GM18511 (cell line): Measurements from ENCODE around the gene FADS3.
A peak's percentile ranks its signal among the peaks of the same experiment; 100 is the strongest.

ENCODE experiments used
- ATAC-seq: cut with Tn5 transposase; IDR thresholded peaks from one replicate; pipeline ENCODE4 v1.9.1; 2021; ENCODE audit warnings: mild to moderate bottlenecking, moderate library complexity; ENCODE audit not compliant: unreplicated experiment

FADS3 gene, protein sequence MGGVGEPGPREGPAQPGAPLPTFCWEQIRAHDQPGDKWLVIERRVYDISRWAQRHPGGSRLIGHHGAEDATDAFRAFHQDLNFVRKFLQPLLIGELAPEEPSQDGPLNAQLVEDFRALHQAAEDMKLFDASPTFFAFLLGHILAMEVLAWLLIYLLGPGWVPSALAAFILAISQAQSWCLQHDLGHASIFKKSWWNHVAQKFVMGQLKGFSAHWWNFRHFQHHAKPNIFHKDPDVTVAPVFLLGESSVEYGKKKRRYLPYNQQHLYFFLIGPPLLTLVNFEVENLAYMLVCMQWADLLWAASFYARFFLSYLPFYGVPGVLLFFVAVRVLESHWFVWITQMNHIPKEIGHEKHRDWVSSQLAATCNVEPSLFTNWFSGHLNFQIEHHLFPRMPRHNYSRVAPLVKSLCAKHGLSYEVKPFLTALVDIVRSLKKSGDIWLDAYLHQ

GRCh38 chr11:61891331-61892084 is at the start of gene FADS3:
FADS3 (minus strand) TSS chr11:61891545; CDS start chr11:61891381, 164 bp downstream.
- ATAC-seq: peak; percentile 72

DNA sequence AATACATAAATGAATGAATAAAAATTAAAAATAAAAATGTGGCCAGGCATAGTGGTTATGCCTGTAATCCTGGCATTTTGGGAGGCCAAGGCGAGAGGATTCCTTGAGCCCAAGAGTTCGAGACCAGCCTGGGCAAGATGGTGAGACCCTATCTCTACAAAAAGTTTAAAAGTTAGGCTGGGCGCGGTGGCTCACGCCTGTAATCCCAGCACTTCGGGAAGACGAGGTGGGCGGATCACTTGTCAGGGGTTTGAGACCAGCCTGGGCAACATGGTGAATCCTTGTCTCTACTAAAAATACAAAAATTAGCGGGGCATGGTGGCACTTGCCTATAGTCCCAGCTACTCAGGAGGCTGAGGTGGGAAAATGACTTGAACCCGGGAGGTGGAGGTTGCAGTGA is 49.1 kb upstream of the FADS3 start:
- ATAC-seq: no peak

DNA sequence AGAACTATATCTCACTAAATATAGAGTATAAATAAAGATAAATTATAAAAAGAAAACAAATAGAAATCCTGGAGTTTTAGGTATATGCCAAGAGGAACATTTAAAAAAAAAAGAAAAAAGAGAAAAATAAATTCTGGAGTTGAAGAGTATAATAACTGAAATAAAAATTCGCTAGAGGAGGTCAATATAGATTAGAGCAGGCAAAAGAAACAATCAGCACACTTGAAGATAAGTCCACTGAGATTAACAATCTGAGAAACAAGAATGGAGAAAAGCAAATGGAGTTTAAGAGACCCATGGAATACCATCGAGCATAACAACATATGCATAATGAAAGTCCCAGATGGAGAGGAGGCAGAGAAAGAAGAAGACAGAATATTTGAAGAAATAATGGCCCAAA is 44.5 kb upstream of the FADS3 start:
- ATAC-seq: no peak

DNA sequence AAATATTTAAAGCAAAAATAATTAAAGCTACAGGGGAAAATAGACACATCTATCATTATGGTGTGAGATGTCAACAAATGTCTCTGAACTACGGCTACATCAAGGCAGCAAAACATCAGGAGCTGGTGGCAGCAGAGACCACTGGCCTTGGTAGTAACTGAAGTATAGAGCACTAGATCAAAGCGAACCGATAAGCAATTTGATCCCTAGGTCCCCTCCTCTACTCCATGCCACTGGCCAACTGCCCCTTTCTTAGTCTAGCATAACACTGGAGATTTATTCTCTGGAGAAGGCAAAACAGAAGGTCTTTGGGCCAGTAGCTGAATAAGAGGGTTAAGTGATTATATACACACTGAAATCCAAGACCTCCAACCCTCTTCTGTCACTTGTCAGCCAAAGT is 39.6 kb upstream of the FADS3 start:
- ATAC-seq: no peak

GRCh38 chr11:61928606-61929005 is 37.3 kb upstream of the FADS3 start:
- ATAC-seq: no peak

DNA sequence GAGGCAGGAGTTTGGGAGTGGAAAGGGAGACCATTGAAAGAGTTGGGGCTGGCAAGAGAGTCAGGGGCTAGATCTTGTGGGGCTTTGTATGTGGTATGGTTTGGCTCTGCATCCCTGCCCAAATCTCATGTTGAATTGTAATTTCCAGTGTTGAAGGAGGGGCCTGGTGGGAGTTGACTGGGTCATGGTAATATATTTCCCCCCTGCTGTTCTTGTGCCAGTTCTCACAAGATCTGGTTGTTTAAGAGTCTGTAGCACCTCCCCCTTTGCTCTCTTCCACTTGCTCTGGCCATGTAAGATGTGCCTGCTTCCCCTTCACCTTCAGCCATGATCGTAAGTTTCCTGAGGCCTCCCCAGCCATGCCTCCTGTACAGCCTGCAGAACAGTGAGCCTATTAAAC is 36.2 kb upstream of the FADS3 start:
- no peak for ATAC-seq

- ATAC-seq: no peak
Observed at GRCh38 chr11:61926235-61926634, 34.9 kb upstream of the FADS3 start.

DNA sequence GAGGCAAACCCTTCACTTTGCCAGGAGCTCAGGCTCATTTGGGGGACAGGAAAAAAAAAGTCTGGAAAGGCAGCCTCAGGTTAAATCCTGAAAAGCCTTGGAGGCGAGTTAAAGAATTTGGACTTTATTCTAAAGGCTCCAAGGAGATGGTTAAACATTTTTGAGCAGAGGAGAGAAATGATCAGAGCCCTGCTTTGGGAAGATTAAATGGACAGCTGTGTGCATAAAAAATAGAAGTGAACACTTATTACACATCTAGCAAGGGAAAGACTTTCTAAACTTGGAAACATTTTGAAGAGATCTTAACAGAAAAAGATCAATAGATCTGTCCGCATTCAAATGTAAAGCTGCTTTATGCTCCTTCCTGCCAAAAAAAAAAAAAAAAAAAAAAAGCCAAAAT is 34.4 kb upstream of the FADS3 start:
- no peak for ATAC-seq

GRCh38 chr11:61924064-61924455 is 32.7 kb upstream of the FADS3 start:
- no peak for ATAC-seq

DNA sequence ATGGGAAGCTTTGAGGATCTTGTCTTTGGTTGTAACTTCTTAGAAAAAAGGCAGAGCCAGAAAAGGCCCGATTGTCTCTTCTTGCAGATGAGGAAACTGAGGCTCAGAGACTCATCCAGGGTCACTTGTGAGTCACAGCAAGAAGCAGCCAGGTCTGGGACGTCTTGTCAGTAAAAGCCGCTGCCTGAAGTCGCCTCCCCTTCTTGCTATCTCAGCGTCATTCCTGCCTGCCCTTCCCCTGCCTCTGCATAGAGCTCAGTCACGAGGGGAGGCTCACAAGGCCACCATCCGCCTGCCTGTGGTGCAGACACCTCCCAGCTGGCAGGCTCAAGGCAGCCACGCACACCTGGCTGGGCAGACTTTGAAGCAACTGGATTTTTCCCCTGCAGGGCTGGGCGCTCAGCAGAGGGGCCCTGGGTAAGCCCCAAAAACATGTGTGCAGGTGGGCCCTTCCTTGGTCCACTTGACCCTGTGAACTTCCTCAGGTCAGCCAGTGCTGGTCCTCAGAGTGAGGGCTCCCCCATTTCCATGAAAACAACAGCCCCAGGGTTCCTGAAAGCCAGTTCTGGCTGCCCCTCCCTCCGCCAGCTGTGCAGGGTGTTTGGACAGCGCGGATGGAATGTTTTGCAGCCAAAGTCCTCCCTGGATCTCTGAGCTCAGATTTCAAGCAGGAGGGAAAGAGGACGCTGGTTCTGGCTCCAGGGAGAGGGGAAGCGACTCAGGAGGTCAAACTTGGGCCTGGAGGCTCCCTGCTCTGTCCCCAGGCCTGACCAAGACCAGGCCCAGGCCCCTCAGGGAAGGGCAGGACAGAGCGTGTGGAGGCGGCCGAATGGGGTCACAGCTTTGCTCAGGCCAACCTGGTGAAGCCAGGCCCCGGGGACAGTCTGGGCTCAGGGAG is 32.1 kb upstream of the FADS3 start:
- no peak for ATAC-seq

DNA sequence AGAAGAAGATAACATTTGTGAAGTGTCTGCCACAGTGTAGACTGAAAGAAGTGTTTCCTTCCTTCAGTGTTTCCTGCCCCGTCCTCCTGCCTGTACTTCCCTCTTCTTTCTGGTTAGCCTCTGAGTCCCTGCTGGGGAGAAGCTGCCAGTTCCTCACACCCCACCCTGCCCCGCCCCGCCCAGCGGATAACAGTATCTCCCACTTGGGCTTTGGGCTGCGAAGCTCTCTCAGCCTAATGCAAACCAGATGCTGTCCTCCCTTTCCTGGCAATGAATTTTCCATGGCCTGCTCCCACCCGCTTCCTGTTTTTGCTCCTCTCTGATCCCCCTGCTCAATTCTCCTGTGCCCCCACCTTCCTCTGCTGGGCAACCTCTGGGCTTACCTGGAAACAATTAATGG is 31.2 kb upstream of the FADS3 start:
- no peak for ATAC-seq

GRCh38 chr11:61921446-61921845 is 30.1 kb upstream of the FADS3 start:
- ATAC-seq: no peak

DNA sequence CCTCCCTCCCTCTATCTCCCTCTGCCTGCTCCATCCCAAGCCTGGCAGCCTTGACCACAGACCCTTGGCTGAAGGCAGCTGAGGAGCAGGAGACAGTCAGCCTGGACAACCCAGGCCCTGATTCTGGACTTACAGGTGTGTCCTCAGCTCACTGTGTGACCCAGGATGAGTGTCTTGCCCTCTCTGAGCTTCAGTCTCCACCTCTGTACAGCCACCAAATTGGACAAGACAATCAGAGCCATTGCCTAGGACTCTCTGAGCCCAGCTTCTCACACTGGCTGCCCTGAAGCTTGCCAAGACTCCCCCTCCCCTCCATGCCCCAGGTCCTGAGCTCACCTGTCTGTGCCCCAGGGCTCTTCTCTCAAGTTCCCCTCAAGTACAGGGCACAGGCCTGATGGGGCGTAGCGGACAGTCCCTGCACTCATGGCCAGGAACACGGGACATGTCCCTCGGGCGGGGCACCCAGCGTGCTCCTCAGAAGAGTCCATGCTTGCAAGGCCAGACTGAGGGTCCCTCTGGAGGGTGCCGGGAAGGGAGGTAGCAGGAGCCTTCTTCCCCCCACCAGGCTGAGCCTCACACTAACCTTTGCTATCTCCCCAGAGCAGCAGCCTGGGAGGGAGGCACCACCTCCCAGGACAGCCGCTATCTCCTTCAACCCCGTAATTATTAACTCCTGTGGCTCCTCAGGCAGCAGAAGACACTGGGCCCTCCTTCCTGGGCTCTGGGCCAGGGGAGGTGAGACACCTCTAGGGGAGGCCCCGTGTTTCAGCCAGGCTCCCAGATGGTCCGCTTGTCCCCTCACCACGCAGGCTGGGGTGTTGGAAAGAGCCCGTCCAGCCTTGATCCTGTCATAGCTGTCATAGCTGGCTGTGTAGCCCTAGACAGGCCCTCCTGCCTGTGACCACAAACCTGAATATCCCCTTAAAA is 28.6 kb upstream of the FADS3 start:
- ATAC-seq: no peak

DNA sequence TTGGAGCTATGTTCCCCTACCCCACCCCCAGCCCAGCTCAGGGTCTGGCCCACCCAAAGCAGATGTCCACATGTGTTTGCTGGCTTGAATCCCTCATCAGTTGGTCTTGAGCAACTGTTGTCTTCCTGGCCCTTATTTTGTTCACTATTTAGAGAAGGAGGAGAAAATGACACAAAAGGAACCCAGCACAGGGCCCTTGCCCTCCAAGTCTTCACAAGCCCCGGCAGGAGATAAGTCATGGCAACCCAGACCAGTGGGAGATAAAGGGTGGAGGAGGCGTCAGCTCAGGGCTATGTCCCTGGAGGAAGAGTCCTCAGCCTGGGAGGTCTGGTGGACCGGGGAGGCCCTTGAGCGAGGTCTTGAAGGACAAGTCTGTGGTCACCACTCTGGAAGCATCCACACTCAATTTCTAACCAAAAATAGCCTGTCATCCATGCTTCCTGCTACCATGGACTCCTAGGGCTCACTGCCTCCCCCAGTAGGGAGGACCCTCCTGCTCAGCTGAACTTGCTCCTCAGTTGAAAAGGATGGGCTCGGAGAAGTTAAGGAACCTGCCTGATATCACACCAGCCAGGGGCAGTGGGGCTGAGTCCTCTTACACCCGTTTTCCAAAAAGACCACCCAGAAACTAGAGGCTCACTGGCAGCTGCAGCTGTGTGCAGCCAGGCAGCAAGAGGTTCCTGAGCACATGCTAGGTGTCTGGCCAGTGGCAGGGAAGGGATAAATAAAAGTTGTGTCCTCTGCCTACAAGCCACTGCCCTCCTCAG is 27.8 kb upstream of the FADS3 start:
- no peak for ATAC-seq

GRCh38 chr11:61918251-61918937 is 27.0 kb upstream of the FADS3 start:
- no peak for ATAC-seq

DNA sequence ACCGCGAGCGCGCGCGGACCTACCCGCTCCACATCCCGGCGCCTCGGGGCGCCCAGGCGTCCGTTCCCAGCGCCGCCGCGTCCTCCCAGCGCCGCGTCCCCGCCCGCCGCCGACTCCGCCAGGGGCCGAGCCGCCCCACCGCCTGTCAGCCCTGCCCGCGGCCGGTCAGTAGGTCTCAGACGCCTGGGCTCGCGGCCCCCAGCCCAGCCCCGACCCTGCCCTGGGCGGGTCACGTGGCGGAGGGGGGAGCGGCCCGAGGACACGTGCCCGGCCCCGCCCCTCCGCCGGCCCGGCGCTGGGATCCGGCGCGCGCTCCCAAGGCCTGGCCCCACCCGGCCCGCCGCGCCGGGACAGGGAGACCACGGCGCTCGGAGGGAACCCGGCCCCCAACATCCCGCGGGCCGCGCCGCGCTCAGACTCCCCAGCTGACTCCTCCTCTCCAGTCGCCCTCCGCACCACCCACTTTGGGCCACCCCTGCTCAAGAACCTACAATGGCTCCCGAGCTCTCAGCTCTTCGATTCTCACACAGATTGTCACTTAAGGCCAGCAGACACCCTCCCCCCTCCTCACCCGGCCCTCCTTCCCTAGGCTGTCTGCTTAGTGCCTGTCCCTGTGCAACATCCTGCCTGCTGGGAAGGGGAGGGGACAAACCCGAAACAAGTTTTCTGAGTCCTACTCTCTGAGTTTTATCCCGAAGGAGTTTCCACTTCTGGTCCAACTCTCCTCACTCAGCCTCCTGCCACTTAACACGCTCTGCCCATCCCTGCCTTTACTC is 26.2 kb upstream of the FADS3 start, which contains the start of gene RAB3IL1:
Gene RAB3IL1, minus strand, starts transcription at position 233 of the 776 bp plus-strand sequence. Its CDS starts 199 bp downstream, at position 34.
- no peak for ATAC-seq

DNA sequence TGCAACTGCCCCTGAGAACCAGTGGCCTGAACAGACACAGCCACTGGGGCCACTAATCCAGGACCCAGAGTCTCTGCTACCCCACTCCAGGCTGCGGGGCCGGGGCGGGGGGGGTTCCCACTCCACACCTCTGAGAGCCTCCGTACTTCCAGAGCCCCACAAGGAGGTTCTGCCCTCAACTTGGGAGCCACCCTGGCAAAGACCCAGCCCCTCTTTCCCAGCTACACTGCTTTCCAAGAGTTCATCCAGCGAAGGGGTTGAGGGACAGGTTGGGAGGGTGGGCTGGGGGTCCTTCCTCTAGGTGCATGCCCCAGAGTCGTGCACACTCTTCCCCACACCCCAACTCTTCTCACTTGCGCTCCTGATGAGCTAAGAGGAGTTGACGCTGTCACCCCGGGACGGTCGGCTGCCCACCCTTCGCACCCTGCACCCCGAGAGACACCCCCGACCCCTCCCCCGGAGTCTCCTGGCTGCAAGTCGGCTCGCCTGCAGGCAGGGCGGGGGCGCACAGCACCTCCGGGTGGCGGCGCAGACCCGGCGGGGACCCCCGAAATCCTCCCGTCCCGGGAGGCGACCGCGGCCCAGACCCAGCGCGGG is 25.5 kb upstream of the FADS3 start:
- no peak for ATAC-seq
